ENCODE measurements around the gene AACS.
A peak's percentile ranks its signal among the peaks of the same experiment; 100 is the strongest.

The AACS gene

GRCh38 chr12:125184213-125184967, 119.2 kb downstream of the AACS start:
- FAIRE-seq: no peak
- DNase-seq (ENCODE audit: insufficient read length, low spot score): no peak

GRCh38 chr12:125185311-125185739, 120.1 kb downstream of the AACS start:
- FAIRE-seq (no peak), DNase-seq (ENCODE audit: insufficient read length, low spot score) (no peak)
- TF ChIP-seq, protein P1, sequence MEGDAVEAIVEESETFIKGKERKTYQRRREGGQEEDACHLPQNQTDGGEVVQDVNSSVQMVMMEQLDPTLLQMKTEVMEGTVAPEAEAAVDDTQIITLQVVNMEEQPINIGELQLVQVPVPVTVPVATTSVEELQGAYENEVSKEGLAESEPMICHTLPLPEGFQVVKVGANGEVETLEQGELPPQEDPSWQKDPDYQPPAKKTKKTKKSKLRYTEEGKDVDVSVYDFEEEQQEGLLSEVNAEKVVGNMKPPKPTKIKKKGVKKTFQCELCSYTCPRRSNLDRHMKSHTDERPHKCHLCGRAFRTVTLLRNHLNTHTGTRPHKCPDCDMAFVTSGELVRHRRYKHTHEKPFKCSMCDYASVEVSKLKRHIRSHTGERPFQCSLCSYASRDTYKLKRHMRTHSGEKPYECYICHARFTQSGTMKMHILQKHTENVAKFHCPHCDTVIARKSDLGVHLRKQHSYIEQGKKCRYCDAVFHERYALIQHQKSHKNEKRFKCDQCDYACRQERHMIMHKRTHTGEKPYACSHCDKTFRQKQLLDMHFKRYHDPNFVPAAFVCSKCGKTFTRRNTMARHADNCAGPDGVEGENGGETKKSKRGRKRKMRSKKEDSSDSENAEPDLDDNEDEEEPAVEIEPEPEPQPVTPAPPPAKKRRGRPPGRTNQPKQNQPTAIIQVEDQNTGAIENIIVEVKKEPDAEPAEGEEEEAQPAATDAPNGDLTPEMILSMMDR (IDR thresholded peaks at IDR 0.05; ENCODE audit: insufficient read depth, missing control alignments): no peak

More at GRCh38 chr12:125184213-125184967, 119.2 kb downstream of the AACS start:
- TF ChIP-seq, protein P1 (IDR thresholded peaks at IDR 0.05; ENCODE audit: insufficient read depth, missing control alignments): no peak

GRCh38 chr12:125185740-125186470, 120.7 kb downstream of the AACS start, which contains the start of gene TMEM132B:
Gene TMEM132B, plus strand, starts transcription at chr12:125186386.
- FAIRE-seq (no peak), DNase-seq (ENCODE audit: insufficient read length, low spot score) (peak; percentile 49)
- TF ChIP-seq, protein P1 (IDR thresholded peaks at IDR 0.05; ENCODE audit: insufficient read depth, missing control alignments): peak; percentile 33

- DNase-seq (ENCODE audit: insufficient read length, low spot score): no peak
- FAIRE-seq: no peak
- TF ChIP-seq, protein P1 (IDR thresholded peaks at IDR 0.05; ENCODE audit: insufficient read depth, missing control alignments): no peak
Observed at GRCh38 chr12:125186471-125187147, 121.4 kb downstream of the AACS start.

DNA sequence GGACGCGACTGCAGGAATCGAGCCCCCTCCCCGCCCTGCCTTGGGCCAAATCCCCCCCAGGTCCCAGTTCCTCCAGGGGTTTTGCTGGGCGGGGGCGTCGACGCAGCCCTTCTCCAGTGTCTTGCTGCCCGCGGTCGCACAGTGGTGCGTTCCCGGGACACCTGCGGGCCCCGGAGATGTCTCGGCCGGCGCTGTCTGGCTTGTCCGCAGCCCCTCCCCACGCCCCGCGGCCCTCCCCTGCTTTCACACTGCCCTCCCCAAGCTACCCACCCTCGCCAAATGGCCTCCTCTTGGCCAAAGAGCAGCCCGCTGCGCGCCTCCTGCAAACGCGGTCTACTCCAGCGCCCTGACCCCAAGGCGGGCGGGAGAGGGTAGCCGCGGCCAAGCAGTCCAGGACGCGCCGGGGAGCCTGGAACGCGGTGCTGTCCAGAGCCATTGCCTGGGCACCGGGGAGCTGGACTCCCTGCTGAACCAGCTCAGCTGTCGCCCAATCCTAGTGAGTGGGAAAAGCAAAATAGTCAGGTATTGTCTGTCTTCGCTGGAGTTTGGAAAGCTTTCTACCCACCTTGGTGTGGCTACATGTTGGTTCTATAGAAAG, 122.0 kb downstream of the AACS start:
- FAIRE-seq (no peak), DNase-seq (ENCODE audit: insufficient read length, low spot score) (no peak)
- TF ChIP-seq, protein P1 (IDR thresholded peaks at IDR 0.05; ENCODE audit: insufficient read depth, missing control alignments): no peak

- DNase-seq (ENCODE audit: insufficient read length, low spot score): no peak
- no peak for FAIRE-seq
- TF ChIP-seq, protein P1 (IDR thresholded peaks at IDR 0.05; ENCODE audit: insufficient read depth, missing control alignments): no peak
Observed at GRCh38 chr12:125187780-125188741, 122.8 kb downstream of the AACS start.
